ENCODE data around the gene MOB3B.

The MOB3B gene

DNA sequence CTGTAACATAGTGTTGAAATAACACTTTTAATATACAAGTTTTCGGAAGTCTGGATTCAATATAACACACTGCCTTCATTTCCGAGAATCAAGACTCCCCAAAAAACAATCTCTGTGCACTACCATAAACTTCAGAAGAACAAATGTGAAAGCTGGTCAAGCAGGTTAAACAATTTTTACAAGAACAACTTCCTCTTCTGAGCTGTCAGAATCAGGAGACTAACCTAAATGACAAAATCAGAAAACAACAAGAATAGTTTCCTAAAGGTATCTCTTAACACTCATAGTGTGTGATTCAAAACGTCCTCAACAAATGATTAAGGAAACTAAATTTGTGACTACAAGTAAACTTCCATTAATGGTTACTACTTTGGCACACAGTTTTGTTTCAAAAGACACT lies 32.1 kb upstream of the MOB3B start:
- Histone ChIP-seq H3K4me3 (ENCODE audit: low read depth, low read length) (no peak overlapping the region), H3K27me3 (ENCODE audit: insufficient read depth, low read depth, severe bottlenecking) (no peaks in the 10 kb centered on the region), H3K27ac (no peak overlapping the region), H3K36me3 (peaks cover 12% of the 10 kb centered on the region), H3K9me3 (ENCODE audit: severe bottlenecking) (no peaks in the 10 kb centered on the region)
- no peak for DNase-seq
- TF ChIP-seq, protein P1, sequence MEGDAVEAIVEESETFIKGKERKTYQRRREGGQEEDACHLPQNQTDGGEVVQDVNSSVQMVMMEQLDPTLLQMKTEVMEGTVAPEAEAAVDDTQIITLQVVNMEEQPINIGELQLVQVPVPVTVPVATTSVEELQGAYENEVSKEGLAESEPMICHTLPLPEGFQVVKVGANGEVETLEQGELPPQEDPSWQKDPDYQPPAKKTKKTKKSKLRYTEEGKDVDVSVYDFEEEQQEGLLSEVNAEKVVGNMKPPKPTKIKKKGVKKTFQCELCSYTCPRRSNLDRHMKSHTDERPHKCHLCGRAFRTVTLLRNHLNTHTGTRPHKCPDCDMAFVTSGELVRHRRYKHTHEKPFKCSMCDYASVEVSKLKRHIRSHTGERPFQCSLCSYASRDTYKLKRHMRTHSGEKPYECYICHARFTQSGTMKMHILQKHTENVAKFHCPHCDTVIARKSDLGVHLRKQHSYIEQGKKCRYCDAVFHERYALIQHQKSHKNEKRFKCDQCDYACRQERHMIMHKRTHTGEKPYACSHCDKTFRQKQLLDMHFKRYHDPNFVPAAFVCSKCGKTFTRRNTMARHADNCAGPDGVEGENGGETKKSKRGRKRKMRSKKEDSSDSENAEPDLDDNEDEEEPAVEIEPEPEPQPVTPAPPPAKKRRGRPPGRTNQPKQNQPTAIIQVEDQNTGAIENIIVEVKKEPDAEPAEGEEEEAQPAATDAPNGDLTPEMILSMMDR (IDR thresholded peaks at IDR 0.05; ENCODE audit: low read depth, low read length): no peak

DNA sequence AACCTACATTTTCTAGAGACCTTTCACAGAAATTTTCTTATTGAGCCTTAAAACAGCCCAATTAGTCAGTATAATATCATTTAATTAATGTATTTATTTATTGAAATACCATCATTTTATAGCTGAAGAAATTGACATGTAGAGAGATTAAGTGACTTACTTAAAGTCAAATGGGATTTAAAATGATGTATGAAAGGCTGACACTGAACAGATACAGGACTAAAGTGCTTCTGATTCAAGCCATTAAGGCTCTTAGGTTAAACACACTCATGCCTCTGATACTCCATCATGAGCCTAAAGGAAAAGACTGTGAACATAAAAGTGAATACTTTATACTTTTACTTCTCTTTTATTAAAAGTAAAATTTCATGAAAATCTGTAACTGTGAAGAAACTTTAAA lies 30.8 kb upstream of the MOB3B start:
- TF ChIP-seq, protein P1 (IDR thresholded peaks at IDR 0.05; ENCODE audit: low read depth, low read length): no peak

DNA sequence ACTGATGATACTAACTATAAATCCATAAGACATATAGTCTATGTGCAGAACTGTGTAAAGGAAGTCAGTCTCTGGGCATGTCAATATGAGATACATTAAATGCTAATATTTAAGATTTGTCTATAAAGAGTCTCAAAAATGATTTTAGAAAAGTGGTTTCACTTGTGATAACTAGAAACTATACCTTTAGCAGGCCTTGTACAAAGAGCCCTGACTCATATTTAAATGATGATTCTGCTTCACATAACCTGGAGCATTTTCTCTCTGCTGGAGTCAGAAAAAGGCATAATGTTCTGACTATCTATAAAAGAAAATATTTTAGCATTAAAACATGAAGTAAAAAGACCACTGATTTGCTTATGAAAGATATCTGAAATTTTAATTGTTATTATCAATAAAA lies 28.7 kb upstream of the MOB3B start:
- no peaks in the 10 kb centered on the region for H3K27me3 ChIP-seq (ENCODE audit: insufficient read depth, low read depth, severe bottlenecking)
- H3K4me3 ChIP-seq (ENCODE audit: low read depth, low read length): no peak overlapping the region
- no peaks in the 10 kb centered on the region for H3K9me3 ChIP-seq (ENCODE audit: severe bottlenecking)
- TF ChIP-seq, protein P1 (IDR thresholded peaks at IDR 0.05; ENCODE audit: low read depth, low read length): no peak
- H3K27ac ChIP-seq: no peak overlapping the region
- peaks cover 28% of the 10 kb centered on the region for H3K36me3 ChIP-seq
- DNase-seq: no peak

More for the DNA sequence above, 30.8 kb upstream of the MOB3B start:
- H3K27me3 ChIP-seq (ENCODE audit: insufficient read depth, low read depth, severe bottlenecking): no peaks in the 10 kb centered on the region
- H3K27ac ChIP-seq: no peak overlapping the region
- H3K36me3 ChIP-seq: peaks cover 19% of the 10 kb centered on the region
- no peaks in the 10 kb centered on the region for H3K9me3 ChIP-seq (ENCODE audit: severe bottlenecking)
- DNase-seq: no peak
- no peak overlapping the region for H3K4me3 ChIP-seq (ENCODE audit: low read depth, low read length)

DNA sequence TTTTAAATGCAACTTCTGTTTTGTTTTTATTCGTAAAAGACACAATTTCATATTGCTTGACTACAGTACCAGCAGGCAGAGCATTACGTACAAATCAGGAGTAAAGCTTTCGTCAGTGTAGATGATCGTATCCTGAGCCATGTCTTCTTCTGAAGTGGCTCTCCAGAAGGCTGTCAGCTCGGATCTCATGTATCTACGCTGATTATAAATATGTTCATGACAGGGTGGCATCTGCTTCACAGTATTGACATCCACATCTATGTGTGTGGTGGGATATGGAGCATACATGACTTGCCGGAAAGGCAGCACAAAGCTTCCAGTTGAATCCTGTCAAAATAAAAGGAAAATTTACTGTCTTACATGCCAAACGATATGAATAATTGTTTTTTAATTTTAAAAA lies 26.9 kb upstream of the MOB3B start:
- TF ChIP-seq, protein P1 (IDR thresholded peaks at IDR 0.05; ENCODE audit: low read depth, low read length): no peak
- DNase-seq: no peak
- Histone ChIP-seq H3K9me3 (ENCODE audit: severe bottlenecking) (no peaks in the 10 kb centered on the region), H3K36me3 (peaks cover 32% of the 10 kb centered on the region), H3K27ac (no peak overlapping the region), H3K27me3 (ENCODE audit: insufficient read depth, low read depth, severe bottlenecking) (no peaks in the 10 kb centered on the region), H3K4me3 (ENCODE audit: low read depth, low read length) (no peak overlapping the region)

DNA sequence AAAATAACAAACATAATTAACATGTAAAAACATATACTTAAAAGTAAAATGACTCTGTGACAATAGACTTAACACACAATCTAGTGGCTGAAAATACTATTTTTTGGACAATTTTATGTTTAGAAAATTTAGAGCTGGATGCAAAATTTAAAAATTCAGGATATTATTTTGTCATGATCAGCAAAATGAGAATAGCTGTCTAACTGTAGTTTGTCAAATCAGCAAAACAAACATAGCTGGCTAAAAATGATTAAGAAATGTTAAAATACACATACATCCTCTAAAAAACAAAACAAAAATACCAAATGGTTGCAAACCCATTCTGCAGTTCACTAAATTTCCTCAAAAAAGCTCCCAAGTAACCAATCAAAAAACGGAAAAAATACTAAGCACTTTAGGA lies 25.1 kb upstream of the MOB3B start:
- no peaks in the 10 kb centered on the region for H3K9me3 ChIP-seq (ENCODE audit: severe bottlenecking)
- H3K36me3 ChIP-seq: peaks cover 30% of the 10 kb centered on the region
- no peak overlapping the region for H3K4me3 ChIP-seq (ENCODE audit: low read depth, low read length)
- TF ChIP-seq, protein P1 (IDR thresholded peaks at IDR 0.05; ENCODE audit: low read depth, low read length): no peak
- no peak for DNase-seq
- H3K27me3 ChIP-seq (ENCODE audit: insufficient read depth, low read depth, severe bottlenecking): no peaks in the 10 kb centered on the region
- no peak overlapping the region for H3K27ac ChIP-seq

DNA sequence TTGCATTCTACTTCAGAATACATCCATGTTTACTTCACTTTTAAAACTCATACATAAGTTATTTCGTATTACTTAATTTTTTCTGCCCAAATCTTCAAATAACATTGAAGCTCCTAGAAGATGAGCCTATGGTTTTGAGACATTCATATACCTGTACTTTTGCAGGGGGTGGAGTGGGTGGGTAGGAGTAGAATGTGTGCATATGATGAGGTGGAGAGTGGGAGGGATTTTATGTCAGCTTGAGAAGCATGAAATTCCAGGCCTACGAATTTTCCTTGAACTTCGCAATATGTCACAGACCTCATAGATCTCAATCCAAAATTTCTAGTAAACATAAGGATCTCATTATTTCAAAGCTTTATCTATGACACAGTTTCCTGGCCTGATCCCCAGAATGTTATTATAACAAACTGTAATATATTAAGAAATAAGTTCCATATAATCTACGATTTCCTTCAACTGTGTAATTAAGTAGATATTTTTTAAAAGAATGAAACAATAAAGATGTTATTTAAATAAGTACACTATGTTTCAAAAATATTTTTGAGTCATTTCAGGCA lies 19.7 kb upstream of the MOB3B start:
- Histone ChIP-seq H3K27ac (no peak overlapping the region), H3K9me3 (ENCODE audit: severe bottlenecking) (no peaks in the 10 kb centered on the region), H3K27me3 (ENCODE audit: insufficient read depth, low read depth, severe bottlenecking) (no peaks in the 10 kb centered on the region), H3K36me3 (peaks cover 30% of the 10 kb centered on the region), H3K4me3 (ENCODE audit: low read depth, low read length) (no peak overlapping the region)
- no peak for DNase-seq
- TF ChIP-seq, protein P1 (IDR thresholded peaks at IDR 0.05; ENCODE audit: low read depth, low read length): no peak

Measured in WERI-Rb-1 (cell line).